ENCODE data around the gene AGPS.
A peak's percentile ranks its signal among the peaks of the same experiment; 100 is the strongest.
"Not testable (repeated sequence)": the region's sequence is repeated elsewhere in the genome, so short reads cannot be mapped to it uniquely, and the experiment has no call there.

AGPS gene

DNA sequence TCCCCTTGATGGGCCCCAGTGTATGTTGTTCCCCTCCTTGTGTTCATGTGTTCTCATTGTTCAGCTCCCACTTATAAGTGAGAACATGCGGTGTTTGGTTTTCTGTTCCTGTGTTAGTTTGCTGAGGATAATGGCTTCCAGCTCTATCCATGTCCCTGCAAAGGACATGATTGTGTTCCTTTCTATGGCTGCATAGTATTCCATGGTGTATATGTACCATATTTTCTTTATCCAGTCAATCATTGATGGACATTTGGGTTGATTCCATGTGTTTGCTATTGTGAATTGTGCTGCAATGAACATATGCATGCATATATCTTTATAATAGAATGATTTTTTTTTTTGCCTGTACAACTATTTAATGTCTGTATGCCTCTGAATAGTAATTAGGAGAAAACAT lies 31.5 kb downstream of the AGPS start:
- DNase-seq, result not testable (repeated sequence)

DNA sequence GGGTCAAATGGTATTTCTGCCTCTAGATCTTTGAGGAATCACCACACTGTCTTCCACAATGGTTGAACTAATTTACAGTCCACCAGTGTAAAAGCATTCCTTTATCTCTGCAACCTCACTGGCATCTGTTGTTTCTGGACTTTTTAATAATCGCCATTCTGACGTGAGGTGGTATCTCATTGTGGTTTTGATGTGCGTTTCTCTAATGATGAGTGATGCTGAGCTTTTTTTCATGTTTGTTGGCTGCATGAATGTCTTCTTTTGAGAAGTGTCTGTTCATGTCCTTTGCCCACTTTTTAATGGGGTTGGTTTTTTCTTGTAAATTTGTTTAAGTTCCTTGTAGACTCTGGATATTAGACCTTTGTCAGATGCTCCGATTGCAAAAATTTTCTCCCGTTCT lies 32.0 kb downstream of the AGPS start:
- not testable (repeated sequence) for DNase-seq

GRCh38 chr2:177427316-177427715 lies 34.7 kb downstream of the AGPS start:
- DNase-seq, result no peak

DNA sequence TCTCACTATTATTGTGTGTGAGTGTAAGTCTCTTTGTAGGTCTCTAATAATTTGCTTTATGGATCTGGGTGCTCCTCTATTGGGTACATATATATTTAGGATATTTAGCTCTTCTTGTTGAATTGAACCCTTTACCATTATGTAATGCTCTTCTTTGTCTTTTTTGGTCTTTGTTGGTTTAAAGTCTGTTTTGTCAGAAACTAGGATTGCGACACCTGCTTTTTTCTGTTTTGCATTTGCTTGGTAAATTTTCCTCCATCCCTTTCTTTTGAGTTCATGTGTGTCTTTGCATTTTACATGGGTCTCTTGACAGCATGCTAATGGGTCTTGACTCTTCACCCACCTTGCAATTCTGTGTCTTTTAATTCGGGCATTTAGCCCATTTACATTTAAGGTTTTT lies 35.4 kb downstream of the AGPS start:
- not testable (repeated sequence) for DNase-seq

- peak; percentile 95 for DNase-seq
Observed at GRCh38 chr2:177429688-177430325, 37.2 kb downstream of the AGPS start.

DNA sequence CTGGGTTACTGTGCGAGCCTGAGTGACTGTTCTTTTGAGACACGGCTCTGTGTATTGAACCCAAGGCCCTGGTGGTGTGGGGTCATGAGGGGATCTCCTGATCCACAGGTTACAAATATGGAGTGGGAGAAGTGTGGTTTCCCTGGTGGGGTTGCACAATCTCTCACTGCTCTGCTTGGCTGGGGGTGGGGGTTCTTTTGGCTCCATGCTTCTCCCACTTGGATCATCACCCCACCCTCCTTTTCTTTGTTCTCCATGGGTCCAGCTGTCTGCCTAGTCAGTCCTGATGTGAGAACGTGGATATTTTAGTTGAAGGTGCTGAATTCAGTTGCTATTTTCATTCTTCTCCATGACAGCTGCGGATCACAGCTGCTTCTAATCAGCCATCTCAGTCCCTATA lies 37.8 kb downstream of the AGPS start:
- peak; percentile 7 for DNase-seq

GRCh38 chr2:177431111-177431725 lies 38.6 kb downstream of the AGPS start:
- DNase-seq, result not testable (repeated sequence)

GRCh38 chr2:177432703-177433102 lies 40.1 kb downstream of the AGPS start:
- no peak for DNase-seq

GRCh38 chr2:177433402-177433801 lies 40.8 kb downstream of the AGPS start:
- DNase-seq, result peak; percentile 8

GRCh38 chr2:177434475-177434874 lies 41.9 kb downstream of the AGPS start:
- no peak for DNase-seq

- no peak for DNase-seq
Observed at GRCh38 chr2:177445200-177445599, 52.6 kb downstream of the AGPS start.

- DNase-seq, result no peak
Observed at GRCh38 chr2:177448031-177448430, 55.5 kb downstream of the AGPS start.

DNA sequence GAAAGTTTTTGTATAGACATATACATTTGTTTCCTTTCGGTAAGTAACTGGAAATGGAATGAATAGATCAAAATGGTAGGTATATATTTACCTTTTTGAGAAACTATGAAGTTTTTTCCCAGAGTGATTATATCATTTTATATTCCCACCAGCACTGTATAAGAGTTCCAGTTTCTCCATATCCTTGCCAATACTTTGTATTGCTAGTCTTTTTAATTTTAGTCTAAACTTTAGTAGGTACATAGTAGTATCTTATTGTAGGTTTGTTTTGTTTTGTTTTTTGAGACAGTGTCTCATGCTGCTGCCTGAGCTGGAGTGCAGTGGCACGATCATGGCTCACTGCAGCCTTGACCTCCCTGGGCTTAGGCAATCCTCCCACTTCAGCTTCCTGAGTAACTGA lies 56.6 kb downstream of the AGPS start:
- DNase-seq, result no peak

GRCh38 chr2:177455187-177455586 lies 62.6 kb downstream of the AGPS start:
- DNase-seq, result no peak

DNA sequence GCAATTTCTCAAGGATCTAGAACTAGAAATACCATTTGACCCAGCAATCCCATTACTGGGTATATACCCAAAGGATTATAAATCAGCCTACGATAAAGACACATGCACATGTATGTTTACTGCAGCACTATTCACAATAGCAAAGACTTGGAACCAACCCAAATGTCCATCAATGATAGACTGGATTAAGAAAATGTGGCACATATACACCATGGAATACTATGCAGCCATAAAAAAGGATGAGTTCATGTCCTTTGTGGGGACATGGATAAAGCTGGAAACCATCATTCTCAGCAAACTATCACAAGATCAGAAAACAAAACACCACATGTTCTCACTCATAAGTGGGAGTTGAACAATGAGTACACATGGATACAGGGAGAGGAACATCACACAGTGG lies 67.2 kb downstream of the AGPS start:
- not testable (repeated sequence) for DNase-seq

DNA sequence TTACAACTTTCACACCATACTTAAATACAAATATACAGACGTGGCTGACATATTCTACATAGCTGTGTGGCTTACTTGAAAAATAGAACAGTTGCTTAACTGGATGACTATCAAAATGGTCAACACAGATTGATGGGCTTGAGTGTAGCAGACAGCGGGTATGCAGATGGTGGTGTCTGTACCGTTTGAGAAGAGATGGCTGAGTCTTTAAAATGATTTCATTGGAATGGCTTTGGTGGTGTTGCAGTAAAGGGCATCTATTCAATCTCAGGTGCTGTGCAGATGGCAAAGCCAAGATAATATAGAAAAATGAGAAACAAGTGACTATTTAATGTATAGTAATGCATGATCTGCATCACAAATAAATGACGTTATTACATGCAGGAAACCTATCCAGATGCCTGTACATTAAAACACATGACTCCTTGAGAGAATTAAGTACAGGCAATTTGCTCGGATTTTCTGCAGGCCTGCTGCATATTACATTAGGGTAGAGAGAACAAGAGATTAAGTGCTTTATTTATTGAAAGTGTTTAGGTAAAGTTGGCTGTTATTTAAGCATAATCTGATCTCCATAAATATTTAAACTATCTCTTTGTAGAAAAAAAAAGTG lies 68.5 kb downstream of the AGPS start:
- no peak for DNase-seq

- DNase-seq, result peak; percentile 22
Observed at GRCh38 chr2:177464549-177464948, 72.0 kb downstream of the AGPS start.

DNA sequence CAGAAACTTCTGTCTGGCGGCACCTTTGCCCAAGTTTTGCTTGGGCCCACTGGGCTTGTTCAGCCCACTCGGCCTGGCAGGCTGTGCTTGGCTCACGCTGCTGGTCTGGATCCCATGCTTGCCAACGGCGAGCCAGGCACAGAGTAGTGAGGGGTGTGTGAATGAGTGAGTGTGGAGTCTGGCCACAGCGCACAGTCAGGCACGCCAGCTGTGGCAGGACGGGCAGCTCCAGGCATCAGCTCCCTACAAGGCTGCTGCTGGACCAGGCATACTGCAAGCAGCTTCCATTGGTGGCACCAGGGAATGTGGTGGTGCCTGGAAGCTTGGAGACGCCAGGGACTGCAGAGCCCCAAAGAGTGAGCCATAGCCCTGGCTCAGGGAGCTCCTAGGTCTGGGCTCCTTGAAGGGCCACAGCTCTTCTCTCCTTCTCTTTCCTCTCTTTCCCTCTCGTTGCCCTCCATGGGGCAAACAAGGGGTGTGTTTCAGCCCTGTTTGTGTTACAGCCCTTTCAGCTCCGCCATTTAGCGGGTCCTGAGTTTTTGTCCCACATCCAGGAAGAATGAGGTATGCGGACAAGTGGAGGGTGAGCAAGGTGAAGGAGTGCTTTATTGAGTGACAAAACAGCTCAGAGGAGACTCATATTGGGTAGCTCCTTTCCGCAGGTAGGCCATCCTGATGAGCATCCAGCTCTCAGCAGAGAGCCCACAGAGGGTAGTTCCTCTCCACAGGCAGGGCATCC lies 73.0 kb downstream of the AGPS start:
- DNase-seq, result no peak

GRCh38 chr2:177466337-177467195 lies 74.0 kb downstream of the AGPS start:
- no peak for DNase-seq

- DNase-seq, result peak; percentile 56
Observed at GRCh38 chr2:177467646-177468045, 75.1 kb downstream of the AGPS start.

DNA sequence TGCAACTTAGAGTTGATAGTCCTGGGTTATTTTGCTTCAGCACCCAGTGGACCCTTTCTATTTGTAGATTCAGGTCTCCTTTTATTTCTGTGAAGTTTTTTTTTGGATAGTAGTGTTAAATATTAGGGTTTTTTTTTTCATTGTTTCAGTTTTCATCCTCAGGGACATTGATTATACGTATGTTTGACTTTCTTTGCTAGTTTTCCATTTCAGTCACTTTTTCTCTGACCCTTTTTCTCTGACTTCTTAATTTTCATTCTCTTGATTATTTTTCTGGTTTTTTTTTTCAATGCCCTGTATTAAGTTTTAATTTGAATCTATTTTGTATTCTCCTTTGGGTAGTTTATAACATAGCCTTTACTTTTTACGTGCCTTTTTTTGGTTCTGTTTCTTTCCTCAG lies 79.4 kb downstream of the AGPS start:
- no peak for DNase-seq

DNA sequence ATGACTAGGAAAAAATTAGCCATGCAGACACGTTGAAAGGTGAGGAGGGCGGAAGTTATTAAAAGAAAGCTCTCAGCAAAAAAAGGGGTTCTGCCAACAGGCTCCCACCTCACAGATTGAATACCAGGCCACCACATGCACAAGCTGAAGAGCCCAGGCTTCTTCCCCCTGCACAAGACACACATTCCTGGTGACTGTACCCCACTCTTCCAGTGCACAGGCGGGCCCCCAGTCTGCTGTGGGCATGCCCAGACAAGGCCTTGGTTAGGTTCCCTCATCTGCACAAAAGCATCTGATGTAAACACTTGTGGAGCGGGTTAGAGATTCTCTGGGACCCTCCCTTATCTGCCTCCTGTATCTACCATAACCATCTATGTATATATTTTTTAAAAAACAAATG lies 81.7 kb downstream of the AGPS start:
- DNase-seq, result no peak

DNA sequence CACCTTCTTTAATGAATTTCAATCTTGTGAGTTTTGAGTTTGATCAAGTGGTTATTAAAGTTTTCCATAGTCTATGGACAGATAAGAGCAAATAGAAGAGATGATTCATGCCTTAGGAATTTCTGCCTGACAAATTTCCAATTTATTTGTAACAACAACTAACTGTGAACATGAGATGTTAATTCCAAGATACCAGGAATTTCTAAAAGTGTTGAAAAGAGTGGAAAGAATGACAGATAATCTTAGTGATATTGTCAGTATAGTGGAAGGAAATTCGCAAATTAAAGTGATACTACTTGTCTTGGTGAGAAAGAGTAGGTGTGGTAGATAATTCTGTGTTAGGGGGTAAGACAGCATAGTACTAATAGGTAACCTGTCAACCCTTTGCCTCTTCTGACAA lies 82.4 kb downstream of the AGPS start:
- peak; percentile 76 for DNase-seq

Data from fibroblast of skin of right biceps (primary cell).